A549 (cell line): Measurements from ENCODE around the gene HEYL. TPM values are rescaled to one million over a fixed set of nuclear protein-coding genes. Genes with fewer than 3 reads are reported as not detected.
A peak's percentile ranks its signal among the peaks of the same experiment; 100 is the strongest.

ENCODE experiments used
- ATAC-seq, 2 experiments: fragments of 200-7000 bp in 1 of 2; fragments of >200 bp in 1 of 2; cut with Nextera tagmentation in 1 of 2; cut with Tn5 transposase in 1 of 2; 3 replicates each; pipeline versions ENCODE4 v1.8.0 to v1.9.1; 2018 to 2020; ENCODE audit warnings: mild to moderate bottlenecking in 1 of 2, moderate library complexity in 1 of 2
- CTCF ChIA-PET: fragments of 300-600 bp; sonication (Branson Sonifier 250); formaldehyde crosslinking; extraction: SDS; loops from one replicate; lab custom pipeline; 2021; ENCODE audit warnings: antibody characterized with exemption, inconsistent platforms; lab: Yijun Ruan, JAX
- POLR2A ChIA-PET: fragments of 350-600 bp; formaldehyde crosslinking; extraction: SDS; loops from one replicate; lab custom pipeline; 2021; ENCODE audit warnings: antibody characterized with exemption, inconsistent platforms; lab: Yijun Ruan, JAX
- DNase-seq, 2 experiments: peaks; one replicate each; pipeline versions ENCODE4 v3.0.0 to v3.0.0-alpha.2; 2011 to 2016; ENCODE audit warnings: low read depth in 1 of 2, low spot score in 1 of 2
- FAIRE-seq: peaks from 2 replicates; lab custom pipeline; 2011; peaks lifted over from hg19 to GRCh38; lab: Jason Lieb, UNC
- H3K27ac ChIP-seq, 2 experiments: fragments of >200 bp; sonication (Bioruptor Twin); formaldehyde crosslinking; 3 replicates each; pipeline ENCODE4 v1.5.1; 2016 to 2017
- H3K4me1 ChIP-seq: fragments of >200 bp; sonication (Bioruptor Twin); formaldehyde crosslinking; 3 replicates; pipeline ENCODE4 v1.6.1; 2016
- H3K4me2 ChIP-seq: fragments of >200 bp; sonication (Bioruptor Twin); formaldehyde crosslinking; 3 replicates; pipeline ENCODE4 v1.6.1; 2016
- H3K4me3 ChIP-seq: fragments of >200 bp; sonication (Bioruptor Twin); formaldehyde crosslinking; 3 replicates; pipeline ENCODE4 v1.5.1; 2016
- H3K9me3 ChIP-seq: fragments of >200 bp; sonication (Bioruptor Twin); formaldehyde crosslinking; 3 replicates; pipeline ENCODE4 v1.6.1; 2016
- CBX8 ChIP-seq: fragments of 200-600 bp; sonication (generic); IDR thresholded peaks from 2 replicates; pipeline ENCODE4 v1.6.1; 2016
- CTCF ChIP-seq: fragments of >200 bp; sonication (Bioruptor Twin); formaldehyde crosslinking; IDR thresholded peaks from 3 replicates; pipeline ENCODE4 v1.5.1; 2016
- FOXS1 ChIP-seq: fragments of 250-450 bp; sonication (Bioruptor Pico); IDR thresholded peaks from 2 replicates; pipeline ENCODE4 v1.5.0; 2020; ENCODE audit warnings: mild to moderate bottlenecking, moderate library complexity
- HDAC2 ChIP-seq: fragments of 200-600 bp; sonication (generic); IDR thresholded peaks from 2 replicates; pipeline ENCODE4 v1.6.1; 2016
- HES2 ChIP-seq: fragments of >200 bp; sonication (Bioruptor Twin); formaldehyde crosslinking; IDR thresholded peaks from 2 replicates; pipeline ENCODE4 v1.6.1; 2016
- HOXA7 ChIP-seq: fragments of 250-450 bp; sonication (Bioruptor Pico); IDR thresholded peaks from 2 replicates; pipeline ENCODE4 v1.5.0; 2020; ENCODE audit warnings: mild to moderate bottlenecking, moderate library complexity
- HOXB5 ChIP-seq: fragments of 250-450 bp; sonication (Bioruptor Pico); IDR thresholded peaks from 2 replicates; pipeline ENCODE4 v1.5.0; 2020; ENCODE audit warnings: mild to moderate bottlenecking, moderate library complexity
- JUN ChIP-seq, 2 experiments: fragments of >200 bp; sonication (Bioruptor Twin); formaldehyde crosslinking; IDR thresholded peaks; 2 replicates in 1 of 2; 3 replicates in 1 of 2; pipeline ENCODE4 v1.6.1; 2016 to 2017
- JUNB ChIP-seq: fragments of >200 bp; sonication (Bioruptor Twin); formaldehyde crosslinking; IDR thresholded peaks from 2 replicates; pipeline ENCODE4 v1.6.1; 2016
- KDM1A ChIP-seq: fragments of 200-600 bp; sonication (generic); IDR thresholded peaks from 2 replicates; pipeline ENCODE4 v1.6.1; 2016; ENCODE audit warnings: low read depth, mild to moderate bottlenecking
- KDM5A ChIP-seq: fragments of 200-600 bp; sonication (generic); IDR thresholded peaks from 2 replicates; pipeline ENCODE4 v1.6.1; 2016; ENCODE audit warnings: antibody characterized with exemption, mild to moderate bottlenecking
- NPAS2 ChIP-seq: fragments of 250-450 bp; sonication (Bioruptor Pico); IDR thresholded peaks from 2 replicates; pipeline ENCODE4 v1.8.0; 2022; ENCODE audit warnings: mild to moderate bottlenecking, moderate library complexity, borderline replicate concordance
- RARB ChIP-seq: fragments of 250-450 bp; sonication (Bioruptor Pico); IDR thresholded peaks from 2 replicates; pipeline ENCODE4 v1.8.0; 2021; ENCODE audit warnings: mild to moderate bottlenecking, moderate library complexity
- RCOR1 ChIP-seq: fragments of 150-350 bp; IDR thresholded peaks from 2 replicates; pipeline ENCODE4 v1.6.1; 2014; ENCODE audit warnings: antibody characterized with exemption, low read length, low read depth
- RNF2 ChIP-seq: fragments of 200-600 bp; sonication (generic); IDR thresholded peaks from 2 replicates; pipeline ENCODE4 v1.6.1; 2016; ENCODE audit warnings: low read depth, mild to moderate bottlenecking, antibody characterized with exemption, moderate library complexity, borderline replicate concordance
- TFCP2L1 ChIP-seq: fragments of 250-450 bp; sonication (Bioruptor Pico); IDR thresholded peaks from 2 replicates; pipeline ENCODE4 v1.5.0; 2021; ENCODE audit warnings: mild to moderate bottlenecking
- ZC3H11A ChIP-seq: fragments of 450-650 bp; IDR thresholded peaks from 2 replicates; pipeline ENCODE4 v1.6.1; 2014; ENCODE audit warnings: antibody characterized with exemption, mild to moderate bottlenecking
- WGBS: methylation state at CpG from one replicate; pipeline ENCODE4 v1.1.6; 2017; ENCODE audit errors: missing lambda C conversion rate; 5-methylcytosine and 5-hydroxymethylcytosine counted together
- polyA plus RNA-seq, 4 experiments: library from polyadenylated mRNA; depleted of rRNA in 3 of 4; stranded (reverse); fragments of >200 nt; fragmentation: RNase III in 1 of 4; extraction: RNeasy Plus Mini Kit Qiagen cat#74134 plus additional on column Dnase treatment in 1 of 4; gene quantifications; 2 replicates in 3 of 4; 3 replicates in 1 of 4; pipeline ENCODE4 v1.2.3, GENCODE V29; 2011 to 2017
- TF ChIP-seq, protein P1 (sequence below): fragments of >200 bp; sonication (Bioruptor Twin); formaldehyde crosslinking; IDR thresholded peaks from 3 replicates; pipeline ENCODE4 v1.6.1; 2016
- TF ChIP-seq, protein P2 (sequence below): fragments of 200-600 bp; sonication (generic); IDR thresholded peaks from 2 replicates; pipeline ENCODE4 v1.6.1; 2016; ENCODE audit warnings: antibody characterized with exemption, mild to moderate bottlenecking, moderate library complexity
- TF ChIP-seq, protein P3 (sequence below): fragments of 150-350 bp; IDR thresholded peaks from 2 replicates; pipeline ENCODE4 v1.6.1; 2014; ENCODE audit warnings: low read depth, mild to moderate bottlenecking, low read length
- TF ChIP-seq, protein P4 (sequence below): IDR thresholded peaks from 2 replicates; pipeline ENCODE4 v1.6.1; 2012
- TF ChIP-seq, protein P5 (sequence below): fragments of 450-650 bp; IDR thresholded peaks from 2 replicates; pipeline ENCODE4 v1.6.1; 2014; ENCODE audit warnings: antibody characterized with exemption

HEYL gene
- polyA plus RNA-seq, 2 of the 4 experiments (the other 2 are of a cell fraction) = 2.2 to 2.3 TPM

- 16% methylated on average over 3 of the region's 3 CpGs for WGBS
- Histone ChIP-seq H3K4me3 (no peak overlapping the region), H3K9me3 (no peaks in the 10 kb centered on the region), H3K4me2 (no peak overlapping the region), H3K27ac (no peak overlapping the region)
- TF ChIP-seq CBX8 = no peak
- TF ChIP-seq, protein P1, sequence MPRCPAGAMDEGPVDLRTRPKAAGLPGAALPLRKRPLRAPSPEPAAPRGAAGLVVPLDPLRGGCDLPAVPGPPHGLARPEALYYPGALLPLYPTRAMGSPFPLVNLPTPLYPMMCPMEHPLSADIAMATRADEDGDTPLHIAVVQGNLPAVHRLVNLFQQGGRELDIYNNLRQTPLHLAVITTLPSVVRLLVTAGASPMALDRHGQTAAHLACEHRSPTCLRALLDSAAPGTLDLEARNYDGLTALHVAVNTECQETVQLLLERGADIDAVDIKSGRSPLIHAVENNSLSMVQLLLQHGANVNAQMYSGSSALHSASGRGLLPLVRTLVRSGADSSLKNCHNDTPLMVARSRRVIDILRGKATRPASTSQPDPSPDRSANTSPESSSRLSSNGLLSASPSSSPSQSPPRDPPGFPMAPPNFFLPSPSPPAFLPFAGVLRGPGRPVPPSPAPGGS = no peak
- TF ChIP-seq RARB (CRISPR knock-in tag) = no peak
- TF ChIP-seq HOXB5 (CRISPR knock-in tag) = no peak
- no peak for TF ChIP-seq JUNB
- TF ChIP-seq, all 56 proteins: peak for 0
- POLR2A ChIA-PET = no interaction called here
- CTCF ChIA-PET = interaction anchor here (1.4 to 12.6 kb wide), 2 partner anchors 10 to 18 kb away, joined by 4 to 143 read pairs; no protein-coding TSS in a partner anchor
- no peak for FAIRE-seq
- DNase-seq = no peak
- H3K4me1 ChIP-seq = no peaks in the 10 kb centered on the region
- ATAC-seq = no peak
Measured at GRCh38 chr1:39666772-39667171, 27.3 kb upstream of the HEYL start.

DNA sequence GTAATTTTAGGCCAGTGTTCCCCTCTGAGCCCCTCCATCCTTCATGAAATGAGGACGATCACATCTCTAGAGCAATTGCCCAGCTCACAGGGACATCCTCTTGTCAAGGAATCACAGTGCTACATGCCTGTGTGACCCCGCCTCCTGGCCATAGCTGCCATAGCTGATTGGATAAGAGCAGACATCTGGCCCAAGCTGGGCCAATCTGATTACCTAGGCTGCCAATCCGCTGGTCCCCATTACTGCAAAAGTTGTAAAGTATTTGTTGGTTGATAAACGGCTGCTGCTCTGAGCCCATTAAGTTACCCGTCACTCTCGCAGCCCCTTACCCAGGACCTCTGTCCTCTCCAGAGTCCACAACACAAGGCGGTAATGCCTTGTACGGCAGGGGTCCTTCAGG is 24.1 kb upstream of the HEYL start:
- TF ChIP-seq HDAC2 (no peak), KDM5A (no peak), ZC3H11A (no peak), KDM1A (no peak), HOXA7 (no peak), JUN (IDR thresholded peaks at IDR 0.05) (no peak), HES2 (no peak), NPAS2 (no peak), RCOR1 (no peak), RNF2 (no peak), TFCP2L1 (CRISPR knock-in tag) (no peak), FOXS1 (no peak), CBX8 (no peak), CTCF (no peak)
- TF ChIP-seq, protein P2, sequence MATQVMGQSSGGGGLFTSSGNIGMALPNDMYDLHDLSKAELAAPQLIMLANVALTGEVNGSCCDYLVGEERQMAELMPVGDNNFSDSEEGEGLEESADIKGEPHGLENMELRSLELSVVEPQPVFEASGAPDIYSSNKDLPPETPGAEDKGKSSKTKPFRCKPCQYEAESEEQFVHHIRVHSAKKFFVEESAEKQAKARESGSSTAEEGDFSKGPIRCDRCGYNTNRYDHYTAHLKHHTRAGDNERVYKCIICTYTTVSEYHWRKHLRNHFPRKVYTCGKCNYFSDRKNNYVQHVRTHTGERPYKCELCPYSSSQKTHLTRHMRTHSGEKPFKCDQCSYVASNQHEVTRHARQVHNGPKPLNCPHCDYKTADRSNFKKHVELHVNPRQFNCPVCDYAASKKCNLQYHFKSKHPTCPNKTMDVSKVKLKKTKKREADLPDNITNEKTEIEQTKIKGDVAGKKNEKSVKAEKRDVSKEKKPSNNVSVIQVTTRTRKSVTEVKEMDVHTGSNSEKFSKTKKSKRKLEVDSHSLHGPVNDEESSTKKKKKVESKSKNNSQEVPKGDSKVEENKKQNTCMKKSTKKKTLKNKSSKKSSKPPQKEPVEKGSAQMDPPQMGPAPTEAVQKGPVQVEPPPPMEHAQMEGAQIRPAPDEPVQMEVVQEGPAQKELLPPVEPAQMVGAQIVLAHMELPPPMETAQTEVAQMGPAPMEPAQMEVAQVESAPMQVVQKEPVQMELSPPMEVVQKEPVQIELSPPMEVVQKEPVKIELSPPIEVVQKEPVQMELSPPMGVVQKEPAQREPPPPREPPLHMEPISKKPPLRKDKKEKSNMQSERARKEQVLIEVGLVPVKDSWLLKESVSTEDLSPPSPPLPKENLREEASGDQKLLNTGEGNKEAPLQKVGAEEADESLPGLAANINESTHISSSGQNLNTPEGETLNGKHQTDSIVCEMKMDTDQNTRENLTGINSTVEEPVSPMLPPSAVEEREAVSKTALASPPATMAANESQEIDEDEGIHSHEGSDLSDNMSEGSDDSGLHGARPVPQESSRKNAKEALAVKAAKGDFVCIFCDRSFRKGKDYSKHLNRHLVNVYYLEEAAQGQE = no peak
- TF ChIP-seq, protein P3, sequence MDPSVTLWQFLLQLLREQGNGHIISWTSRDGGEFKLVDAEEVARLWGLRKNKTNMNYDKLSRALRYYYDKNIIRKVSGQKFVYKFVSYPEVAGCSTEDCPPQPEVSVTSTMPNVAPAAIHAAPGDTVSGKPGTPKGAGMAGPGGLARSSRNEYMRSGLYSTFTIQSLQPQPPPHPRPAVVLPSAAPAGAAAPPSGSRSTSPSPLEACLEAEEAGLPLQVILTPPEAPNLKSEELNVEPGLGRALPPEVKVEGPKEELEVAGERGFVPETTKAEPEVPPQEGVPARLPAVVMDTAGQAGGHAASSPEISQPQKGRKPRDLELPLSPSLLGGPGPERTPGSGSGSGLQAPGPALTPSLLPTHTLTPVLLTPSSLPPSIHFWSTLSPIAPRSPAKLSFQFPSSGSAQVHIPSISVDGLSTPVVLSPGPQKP = no peak
- TF ChIP-seq, protein P4, sequence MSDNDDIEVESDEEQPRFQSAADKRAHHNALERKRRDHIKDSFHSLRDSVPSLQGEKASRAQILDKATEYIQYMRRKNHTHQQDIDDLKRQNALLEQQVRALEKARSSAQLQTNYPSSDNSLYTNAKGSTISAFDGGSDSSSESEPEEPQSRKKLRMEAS = no peak
- TF ChIP-seq, protein P5, sequence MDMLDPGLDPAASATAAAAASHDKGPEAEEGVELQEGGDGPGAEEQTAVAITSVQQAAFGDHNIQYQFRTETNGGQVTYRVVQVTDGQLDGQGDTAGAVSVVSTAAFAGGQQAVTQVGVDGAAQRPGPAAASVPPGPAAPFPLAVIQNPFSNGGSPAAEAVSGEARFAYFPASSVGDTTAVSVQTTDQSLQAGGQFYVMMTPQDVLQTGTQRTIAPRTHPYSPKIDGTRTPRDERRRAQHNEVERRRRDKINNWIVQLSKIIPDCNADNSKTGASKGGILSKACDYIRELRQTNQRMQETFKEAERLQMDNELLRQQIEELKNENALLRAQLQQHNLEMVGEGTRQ = no peak
- TF ChIP-seq, all 56 proteins: peak for 0
- no peak overlapping the region for H3K4me3 ChIP-seq
- H3K9me3 ChIP-seq = no peaks in the 10 kb centered on the region
- FAIRE-seq = no peak
- ATAC-seq = peak in 1 of 2 experiments; percentile 60; a peak in 4 of 6 replicates
- H3K27ac ChIP-seq = no peak overlapping the region
- WGBS = 82% methylated on average over 7 of the region's 8 CpGs
- H3K4me2 ChIP-seq = no peak overlapping the region
- DNase-seq = no peak
- ChIA-PET CTCF (interaction anchor here (12.6 kb wide), 1 partner anchor 7 kb away, joined by 143 read pairs; no protein-coding TSS in a partner anchor), POLR2A (no interaction called here)
- no peaks in the 10 kb centered on the region for H3K4me1 ChIP-seq
